NCI-H1048 (cell line): Measurements from ENCODE around the gene PEAK3.

ENCODE experiments used
- DNase-seq: peaks from one replicate; lab custom pipeline; 2025; lab: John Stamatoyannopoulos, UW

PEAK3 gene

DNA sequence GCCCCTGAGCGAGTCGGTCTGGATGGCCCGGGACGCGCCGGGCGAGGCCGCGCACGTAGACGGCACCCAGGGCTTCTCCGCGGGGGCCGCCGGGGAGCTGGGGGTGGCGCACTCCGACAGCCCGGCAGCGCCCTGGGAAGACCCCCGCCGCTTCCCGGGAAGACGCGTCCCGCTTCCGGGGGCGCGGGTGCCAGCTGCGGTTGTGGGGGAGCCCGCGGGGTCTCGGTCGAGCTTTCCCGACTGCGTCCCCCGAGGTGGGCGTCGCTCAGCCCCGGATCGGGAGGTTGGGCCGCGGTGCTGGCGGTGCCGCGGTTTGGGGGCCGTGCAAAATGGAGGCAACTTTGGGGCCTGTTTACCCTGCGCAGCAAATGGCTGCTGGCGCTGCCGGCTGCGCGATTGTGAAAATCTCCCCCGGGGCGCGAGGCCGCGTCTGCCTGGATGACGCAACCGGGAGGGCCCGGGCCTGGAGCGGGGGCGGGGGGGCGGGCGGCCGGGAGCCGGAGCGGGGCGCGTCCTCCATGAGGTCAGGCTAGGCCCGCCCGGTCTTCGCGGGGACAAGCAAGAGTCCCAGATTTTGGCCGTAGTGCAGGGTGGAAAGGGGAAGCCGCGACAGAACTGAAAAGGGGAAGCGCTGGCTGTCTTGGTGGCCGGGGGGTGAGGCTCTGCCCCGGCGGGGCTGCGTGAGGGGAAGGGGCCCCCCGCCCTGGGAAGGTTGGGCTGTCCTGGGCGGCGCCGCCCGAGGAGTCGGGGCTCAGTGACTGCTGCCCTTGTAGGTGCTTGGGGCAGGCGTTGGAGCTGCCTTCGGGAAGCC lies 11.3 kb downstream of the PEAK3 start:
- DNase-seq: no peak

DNA sequence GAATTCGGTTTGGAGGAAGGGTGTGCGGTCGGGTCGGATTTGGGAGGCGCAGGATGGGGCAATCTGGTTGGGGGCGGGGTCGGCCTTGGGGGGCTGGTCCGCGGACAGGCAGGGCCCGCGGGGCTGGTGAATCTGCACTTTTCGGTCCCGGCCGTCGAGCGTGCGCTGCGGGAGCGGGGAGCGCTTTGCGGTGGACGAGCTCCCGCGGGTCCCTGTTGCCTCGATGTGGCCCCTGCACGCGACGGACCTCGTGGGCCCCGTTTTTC lies 11.9 kb downstream of the PEAK3 start:
- DNase-seq: no peak

DNA sequence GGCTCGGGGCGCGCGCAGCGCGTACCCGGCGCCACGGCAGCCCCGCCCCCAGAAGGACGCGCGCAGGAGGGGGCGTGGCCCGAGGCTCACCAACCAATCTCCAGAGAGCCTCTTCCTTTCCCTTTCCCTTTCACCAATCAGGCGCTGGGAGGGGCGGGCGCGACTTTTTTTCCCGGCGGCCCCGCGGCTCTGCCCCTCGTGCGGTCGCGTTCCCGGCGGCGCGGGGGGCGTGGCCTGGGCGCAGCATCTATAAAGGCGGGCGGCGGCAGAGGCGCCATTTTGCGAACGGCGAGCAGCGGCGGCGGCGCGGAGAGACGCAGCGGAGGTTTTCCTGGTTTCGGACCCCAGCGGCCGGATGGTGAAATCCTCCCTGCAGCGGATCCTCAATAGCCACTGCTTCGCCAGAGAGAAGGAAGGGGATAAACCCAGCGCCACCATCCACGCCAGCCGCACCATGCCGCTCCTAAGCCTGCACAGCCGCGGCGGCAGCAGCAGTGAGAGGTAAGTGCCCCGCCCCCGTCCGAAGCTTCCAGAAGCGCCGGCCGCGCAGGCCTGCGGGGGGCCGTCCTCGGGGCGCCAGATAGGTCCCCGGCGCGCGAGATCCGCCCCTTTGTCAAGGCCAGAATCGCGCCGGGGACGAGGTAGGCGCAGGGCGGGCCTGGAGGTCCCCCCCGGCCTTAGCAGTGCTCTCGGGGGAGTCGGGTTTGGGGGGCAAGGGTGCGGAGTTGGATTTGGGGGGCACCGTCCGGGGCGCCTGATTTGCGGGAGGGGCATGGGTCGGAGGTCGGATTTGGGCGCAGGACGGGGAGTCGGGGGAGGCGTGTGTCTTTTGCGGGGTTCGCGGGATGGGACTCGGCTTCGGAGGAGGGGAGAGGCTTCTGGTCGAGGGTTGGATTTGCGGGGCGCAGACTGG lies 12.5 kb downstream of the PEAK3 start:
- DNase-seq: peak; percentile 90

DNA sequence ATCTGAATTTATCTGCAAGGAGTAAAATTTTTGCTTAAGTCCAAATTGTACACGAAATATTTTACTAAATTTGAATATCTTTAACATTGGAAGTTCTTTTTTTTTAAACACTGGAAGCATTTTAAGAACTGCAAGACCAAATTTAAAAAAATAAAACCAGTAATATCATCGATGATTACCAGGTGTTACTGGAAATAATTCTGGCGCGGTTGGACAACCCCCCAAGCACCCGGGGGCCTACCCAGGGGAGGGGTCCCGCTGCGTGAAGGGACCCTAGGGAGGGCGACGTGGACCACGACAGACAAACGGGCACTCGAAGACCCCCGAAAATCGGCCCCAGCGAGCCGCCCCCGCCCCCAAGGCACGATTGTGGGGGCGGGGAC lies 13.1 kb downstream of the PEAK3 start:
- no peak for DNase-seq

DNA sequence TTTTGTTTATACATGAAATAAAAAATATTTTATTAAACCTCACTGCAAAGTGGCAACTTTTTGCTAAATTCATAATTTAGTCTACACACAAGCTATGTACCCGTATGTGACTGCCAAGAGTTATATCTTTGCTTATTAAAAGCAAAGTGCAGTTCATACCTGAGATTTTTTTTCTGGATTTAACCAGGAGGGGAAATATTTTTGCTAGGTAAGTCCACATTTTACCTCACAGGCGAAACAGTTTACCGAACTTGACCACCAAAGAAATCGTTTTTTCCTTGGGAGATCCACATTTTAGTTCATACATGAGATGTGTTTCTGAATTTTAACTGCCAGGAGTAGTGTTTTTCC lies 13.5 kb downstream of the PEAK3 start:
- no peak for DNase-seq

DNA sequence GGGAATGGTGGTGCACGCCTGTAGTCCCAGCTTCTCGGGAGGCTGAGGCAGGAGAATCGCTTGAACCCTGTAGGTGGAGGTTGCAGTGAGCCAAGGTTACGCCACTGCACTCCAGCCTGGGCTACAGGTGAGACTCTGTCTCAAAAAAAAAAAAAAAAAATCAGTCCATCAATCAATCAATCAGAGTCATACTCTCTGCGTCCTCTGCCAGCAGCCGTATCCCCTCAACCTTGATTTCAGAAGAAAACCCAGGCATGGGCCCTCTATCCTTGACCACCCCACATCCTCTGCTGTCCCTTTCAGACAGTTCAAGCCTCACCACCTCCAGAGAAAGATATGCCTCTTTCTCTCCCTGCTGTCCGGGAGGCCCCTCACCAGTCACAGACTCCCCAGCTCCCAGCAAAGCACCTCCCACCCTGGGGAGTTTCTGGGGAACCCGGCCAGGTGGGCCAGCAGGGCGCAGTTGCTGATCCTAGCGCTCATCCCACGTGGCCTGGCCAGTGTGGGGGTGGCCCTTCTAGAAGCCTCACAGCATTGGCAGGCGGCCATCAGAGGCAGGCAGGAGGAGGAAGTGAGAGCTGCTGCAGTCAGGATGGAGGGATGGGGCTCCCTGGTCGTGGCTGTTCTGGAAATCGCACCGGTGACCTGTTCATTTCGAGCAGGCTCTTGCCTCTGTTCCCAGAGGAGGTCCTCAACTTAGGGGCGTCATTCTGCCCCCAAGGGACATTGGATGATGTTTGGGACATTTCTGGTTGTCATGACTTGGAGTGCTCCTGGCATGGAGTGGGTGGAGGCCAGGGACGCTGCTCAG lies 15.6 kb downstream of the PEAK3 start:
- DNase-seq: no peak

DNA sequence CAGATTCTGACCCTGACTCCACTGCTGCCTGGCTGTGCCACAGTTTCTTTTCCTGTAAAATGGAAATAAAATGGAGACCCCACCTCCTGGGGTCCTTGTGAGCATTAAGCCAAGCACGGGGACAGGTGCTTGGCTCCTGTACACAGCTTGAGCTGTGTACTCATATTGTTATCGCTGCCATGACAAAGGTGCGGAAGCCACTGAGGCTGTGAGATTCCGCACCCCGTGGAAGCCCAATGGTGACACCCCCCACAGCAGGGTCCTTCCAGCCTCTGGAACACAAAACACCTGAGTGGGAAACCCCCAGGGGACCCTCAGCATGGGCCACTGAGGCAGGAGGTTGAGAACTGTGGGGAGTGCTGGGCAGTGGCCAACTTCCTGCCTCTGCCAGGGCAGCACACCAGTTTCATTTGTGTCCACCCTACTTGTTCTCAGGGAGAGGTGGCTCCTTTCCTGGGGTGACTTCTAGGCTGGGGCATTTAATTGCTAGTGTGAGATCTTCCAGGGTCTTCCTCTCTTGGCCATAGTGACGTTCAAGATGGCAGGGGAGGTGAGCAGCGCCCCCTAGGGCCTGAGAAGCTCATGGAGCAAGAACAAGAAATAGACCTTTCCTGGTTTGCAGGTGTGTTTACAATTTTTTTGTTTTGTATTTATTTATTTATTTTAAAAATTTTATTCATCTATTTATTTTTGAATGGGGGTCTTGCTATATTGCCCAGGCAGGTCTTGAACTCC lies 20.4 kb downstream of the PEAK3 start:
- DNase-seq: no peak

DNA sequence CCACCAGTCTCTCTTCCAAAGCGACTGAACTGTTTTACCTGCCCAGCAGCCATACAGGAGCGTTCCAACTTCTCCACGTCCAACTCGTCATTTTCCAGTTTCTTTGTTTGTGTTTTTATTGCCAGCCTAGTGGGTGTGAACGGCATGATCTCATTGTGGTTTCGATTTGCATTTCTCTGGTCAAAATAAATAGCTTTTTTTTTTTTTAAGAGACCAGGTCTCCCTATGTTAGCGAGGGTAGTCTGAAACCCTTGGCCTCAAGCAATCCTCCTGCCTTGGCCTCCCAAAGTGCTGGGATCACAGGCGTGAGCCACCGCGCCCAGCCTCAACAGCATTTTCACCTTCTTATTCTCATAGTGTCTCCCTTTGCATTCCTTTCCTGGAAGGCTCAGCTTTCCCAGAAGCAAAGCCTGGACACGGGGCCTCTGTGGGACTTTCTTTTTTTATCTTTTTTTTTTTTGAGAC lies 21.6 kb downstream of the PEAK3 start:
- no peak for DNase-seq

DNA sequence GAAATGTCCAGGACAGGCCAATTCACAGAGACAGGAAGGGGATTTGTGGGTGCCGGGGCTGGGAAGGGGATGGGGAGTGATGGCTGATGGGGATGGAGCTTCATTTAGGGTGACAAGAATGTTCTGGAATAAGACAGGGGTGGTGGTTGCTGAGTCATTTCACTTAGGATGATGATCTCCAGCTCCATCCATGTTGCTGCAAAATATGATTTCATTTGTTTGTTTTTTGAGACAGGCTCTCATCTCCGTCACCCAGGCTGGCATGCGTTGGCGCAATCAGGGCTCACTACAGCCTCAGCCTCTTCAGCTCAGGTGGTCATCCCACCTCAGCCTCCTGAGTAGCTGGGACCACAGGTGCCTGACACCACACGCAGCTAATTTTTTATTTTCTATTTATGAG lies 22.6 kb downstream of the PEAK3 start:
- DNase-seq: no peak

DNA sequence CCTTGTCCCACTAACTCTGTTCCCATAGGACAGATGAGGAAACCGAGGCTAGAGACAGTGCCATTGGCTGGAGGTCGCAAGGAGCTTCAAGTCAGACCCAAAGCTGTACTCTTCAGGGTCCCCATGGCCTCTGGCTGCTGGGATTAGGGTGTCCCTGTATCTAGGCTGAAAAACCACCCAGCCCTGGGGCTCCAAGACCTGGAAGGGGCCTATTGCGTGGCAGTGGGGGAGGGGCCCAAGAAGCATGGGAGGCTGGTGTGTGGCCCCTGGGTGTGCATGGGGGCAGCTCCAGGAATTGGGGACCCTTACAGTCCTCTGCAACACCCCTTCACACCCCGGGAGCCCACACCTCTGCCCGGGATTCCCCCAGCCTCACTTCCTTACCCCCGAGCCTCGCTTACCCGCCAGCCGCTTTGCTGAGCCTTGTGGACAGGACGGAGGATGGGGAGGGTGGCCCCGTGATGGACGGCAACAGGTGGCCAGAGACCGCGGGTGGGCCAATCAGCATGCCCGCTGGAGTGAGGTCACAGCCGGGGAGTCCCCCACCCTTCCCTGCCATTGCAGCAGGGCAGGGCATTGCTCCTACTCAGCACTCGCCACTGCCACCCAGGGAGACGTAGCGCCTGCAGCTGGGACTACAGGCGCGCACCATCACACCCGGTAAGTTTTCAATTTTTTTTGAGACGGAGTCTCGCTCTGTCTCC lies 25.8 kb downstream of the PEAK3 start, which contains the start of gene JSRP1:
Gene JSRP1 (minus strand): TSS at position 436 of the 704 bp plus-strand sequence. CDS start 1,103 bp downstream, outside the sequence.
- DNase-seq: no peak

DNA sequence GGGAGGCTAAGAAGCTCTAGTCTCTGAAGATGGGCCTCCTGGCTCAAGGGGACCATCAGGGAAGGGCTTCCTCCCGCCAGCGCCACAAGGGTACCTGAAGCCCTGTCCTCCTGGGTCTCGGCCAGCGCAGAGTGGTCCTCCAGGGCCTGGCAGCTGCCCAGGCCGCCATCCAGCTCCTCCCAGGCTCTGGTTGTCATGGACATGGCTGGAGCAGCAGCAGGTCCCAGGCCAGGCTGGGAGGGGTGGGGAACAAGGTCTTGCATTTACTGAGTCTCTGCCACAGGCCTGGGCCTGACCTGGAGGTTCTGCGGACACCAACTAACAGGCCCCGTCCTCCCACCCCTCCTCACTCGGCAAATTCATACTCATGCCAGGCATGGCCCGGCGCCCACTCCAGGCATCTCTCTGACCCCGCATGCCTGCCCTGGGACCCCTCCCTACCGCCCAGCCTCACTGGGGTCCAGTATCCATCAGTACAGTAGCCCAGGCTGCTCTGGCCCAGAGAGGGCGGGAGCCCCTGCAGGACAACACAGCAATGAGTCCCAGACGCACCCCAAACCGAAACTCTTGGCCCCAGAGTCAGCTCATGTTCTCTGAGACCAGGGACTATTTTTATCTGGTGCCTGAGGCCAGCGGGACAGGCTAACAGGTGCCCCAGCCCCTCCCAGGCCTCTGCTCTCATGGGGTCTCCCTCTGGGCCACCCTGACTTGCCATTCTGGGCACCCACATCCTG lies 26.7 kb downstream of the PEAK3 start:
- no peak for DNase-seq

DNA sequence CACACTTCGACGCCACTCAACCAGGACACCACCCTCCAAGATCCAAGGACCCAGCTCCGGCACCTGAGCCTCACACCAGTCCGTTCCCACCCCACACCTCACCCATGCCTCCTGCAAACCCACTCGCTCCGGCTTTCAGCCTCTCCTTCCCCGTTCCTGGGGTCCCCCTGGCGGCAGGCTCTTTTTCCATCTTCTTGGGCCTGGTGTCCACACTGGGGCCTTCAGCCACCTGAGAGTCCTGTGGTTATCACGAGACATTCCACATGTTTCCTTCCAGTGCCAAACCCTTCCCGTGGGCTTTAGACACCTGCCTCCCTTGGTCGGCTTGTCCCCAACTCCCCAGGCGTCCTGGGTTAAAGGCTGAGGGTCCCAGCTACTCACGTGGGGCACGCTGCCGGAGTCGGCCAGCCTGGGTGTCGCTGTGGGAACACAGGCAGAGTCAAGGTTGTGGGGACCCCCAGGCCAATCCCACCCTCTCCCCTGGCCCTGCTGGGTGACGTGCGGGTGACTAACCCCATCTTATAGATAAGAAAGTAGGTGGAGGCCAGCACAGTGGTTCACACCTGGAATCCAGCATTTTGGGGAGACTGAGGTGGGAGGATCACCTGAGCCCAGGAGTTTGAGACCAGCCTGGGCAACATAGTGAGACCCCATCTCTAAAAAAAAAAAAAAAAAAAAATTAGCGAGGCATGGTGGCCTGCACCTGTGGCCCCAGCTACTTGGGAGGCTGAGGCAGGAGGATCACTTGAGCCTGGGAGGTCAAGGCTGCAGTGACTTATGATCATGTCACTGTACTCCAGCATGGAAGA lies 27.7 kb downstream of the PEAK3 start:
- DNase-seq: no peak

DNA sequence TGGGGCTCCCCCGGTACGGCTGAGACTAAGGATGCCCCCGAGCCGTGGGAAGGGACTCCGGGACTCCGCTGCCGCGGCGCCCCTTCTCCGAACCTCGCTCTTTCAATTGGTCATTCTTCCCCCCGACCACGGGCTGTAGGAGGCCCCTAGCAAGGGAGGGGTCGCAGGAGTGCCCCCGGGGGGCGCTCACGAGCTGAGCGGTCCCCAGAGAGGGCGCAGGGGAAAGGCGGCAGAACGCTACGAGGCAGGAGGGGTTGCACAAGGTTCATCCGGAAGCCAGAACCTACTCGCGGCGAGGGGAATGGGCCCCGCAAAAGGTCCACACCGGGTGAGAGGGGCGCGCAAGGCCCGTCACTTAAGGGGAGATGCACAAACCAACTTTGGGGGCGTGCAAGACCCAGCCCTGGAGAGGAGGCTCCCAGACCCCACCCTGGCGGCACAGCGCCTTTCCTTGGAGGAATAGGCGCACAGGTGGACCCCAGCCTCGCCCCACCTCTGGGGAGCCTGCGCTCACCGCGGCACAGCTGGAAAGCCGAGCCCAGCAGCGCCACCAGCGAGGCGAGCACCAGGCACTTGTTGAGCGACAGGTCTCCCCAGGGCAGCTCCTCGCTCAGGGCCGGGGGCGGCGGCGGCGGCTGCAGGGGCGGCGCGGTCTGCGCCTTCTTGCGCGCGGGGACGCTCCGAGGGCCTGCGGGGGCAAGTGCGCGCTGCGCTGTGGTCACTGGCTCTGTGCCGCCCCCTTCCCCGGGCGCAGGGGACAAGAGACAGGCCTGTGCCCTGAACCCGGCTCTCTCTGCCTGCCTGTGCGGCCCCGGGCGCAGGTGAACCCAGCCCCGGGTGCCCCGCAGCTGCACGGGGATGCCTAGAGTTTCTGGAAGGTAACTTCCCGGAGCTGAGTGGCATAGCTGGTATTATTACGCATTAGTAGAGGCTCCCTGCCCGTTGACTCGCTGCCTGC lies 28.6 kb downstream of the PEAK3 start:
- DNase-seq: no peak

DNA sequence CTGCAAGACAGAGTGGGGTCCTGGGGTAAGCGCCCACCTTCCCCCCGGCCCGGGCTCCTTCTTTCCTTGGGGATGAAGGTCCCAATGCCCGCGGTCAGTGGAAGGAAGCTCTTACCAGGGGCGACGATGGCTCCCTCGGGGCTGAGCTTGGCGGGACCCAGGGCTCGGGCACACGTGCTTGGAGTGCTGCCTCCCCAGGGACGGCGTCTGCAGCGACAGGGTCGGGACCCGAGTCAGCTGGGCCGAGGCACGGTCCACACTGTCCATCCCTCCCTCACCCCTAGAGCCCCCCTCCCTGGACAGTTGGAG lies 29.2 kb downstream of the PEAK3 start:
- DNase-seq: no peak

DNA sequence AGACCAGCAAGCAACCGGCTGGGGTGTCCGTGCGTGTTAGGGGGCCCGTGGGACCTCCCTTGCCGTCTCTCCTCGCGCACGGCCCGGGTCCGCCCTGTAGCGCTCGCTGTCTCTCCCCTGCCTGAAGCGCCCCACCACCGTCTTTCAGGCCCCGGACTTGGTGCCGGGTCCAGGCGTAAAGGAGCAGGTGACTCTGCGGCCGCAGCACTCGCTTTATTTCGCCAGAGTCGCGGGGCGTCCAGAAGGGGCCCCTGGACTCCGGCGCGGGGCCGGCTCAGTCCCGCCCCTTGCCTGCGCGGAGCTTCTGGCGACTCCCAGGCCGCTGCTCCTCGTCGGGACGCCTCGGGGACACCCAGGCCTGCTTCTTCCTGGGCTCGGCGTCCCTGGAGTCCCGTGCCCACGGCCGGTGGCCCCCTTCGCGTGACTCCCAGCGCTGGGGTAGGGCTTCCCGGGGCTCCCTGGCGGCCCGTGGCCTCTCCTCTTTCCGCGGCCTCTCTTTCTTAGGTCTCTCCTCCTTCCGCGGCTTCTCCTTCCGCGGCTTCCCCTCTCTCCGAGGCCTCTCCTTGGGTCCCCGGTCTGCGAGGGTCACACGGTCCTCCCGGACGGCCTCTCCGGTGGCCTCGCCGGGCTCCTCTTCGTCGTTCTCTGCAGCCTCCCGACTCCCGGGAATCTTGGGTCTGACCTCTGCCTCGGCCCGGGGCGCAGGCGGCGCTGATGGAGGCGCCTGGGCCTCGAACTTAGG lies 29.7 kb downstream of the PEAK3 start:
- DNase-seq: no peak

DNA sequence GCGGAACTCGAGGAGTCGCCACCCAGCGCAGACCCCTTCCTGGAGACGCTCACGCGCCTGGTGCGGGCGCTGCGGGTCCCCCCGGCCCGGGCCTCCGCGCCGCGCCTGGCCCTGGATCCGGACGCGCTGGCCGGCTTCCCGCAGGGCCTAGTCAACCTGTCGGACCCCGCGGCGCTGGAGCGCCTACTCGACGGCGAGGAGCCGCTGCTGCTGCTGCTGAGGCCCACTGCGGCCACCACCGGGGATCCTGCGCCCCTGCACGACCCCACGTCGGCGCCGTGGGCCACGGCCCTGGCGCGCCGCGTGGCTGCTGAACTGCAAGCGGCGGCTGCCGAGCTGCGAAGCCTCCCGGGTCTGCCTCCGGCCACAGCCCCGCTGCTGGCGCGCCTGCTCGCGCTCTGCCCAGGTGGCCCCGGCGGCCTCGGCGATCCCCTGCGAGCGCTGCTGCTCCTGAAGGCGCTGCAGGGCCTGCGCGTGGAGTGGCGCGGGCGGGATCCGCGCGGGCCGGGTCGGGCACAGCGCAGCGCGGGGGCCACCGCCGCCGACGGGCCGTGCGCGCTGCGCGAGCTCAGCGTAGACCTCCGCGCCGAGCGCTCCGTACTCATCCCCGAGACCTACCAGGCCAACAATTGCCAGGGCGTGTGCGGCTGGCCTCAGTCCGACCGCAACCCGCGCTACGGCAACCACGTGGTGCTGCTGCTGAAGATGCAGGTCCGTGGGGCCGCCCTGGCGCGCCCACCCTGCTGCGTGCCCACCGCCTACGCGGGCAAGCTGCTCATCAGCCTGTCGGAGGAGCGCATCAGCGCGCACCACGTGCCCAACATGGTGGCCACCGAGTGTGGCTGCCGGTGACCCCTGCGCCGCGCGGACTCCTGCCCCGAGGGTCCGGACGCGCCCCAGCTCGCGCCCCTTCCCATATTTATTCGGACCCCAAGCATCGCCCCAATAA lies 30.6 kb downstream of the PEAK3 start:
- no peak for DNase-seq

DNA sequence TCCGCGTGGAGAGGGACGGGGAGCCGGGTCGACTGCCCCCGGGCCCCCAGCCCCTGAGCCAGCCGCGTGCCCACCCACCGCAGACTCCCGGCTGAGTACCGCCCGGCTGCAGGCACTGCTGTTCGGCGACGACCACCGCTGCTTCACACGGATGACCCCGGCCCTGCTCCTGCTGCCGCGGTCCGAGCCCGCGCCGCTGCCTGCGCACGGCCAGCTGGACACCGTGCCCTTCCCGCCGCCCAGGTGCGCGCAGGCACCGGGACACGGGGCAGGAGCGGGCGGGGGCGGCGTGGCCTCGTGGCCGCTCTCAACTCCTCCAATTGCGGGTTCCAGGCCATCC lies 31.2 kb downstream of the PEAK3 start:
- no peak for DNase-seq
